Thoracic aorta (tissue), 2 donors: Measurements from ENCODE around the gene C2CD2L. TPM values are rescaled to one million over a fixed set of nuclear protein-coding genes. Genes with fewer than 3 reads are reported as not detected.
"Not testable (repeated sequence)": the region's sequence is repeated elsewhere in the genome, so short reads cannot be mapped to it uniquely, and the experiment has no call there.

Experiments used
- ATAC-seq: fragments of 150-250 bp; one replicate; pipeline ENCODE4 v1.8.0; 2017; ENCODE audit warnings: low read depth; ENCODE audit not compliant: insufficient number of reproducible peaks, low FRiP score
- DNase-seq: peaks from one replicate; pipeline ENCODE4 v3.0.0-alpha.2; 2020; ENCODE audit warnings: low spot score
- H3K27ac ChIP-seq, 2 donors: fragments of 200-600 bp; sonication (generic); 1 replicate in 1 of 2; 2 replicates in 1 of 2; pipeline ENCODE4 v1.5.1; 2016; ENCODE audit warnings: mild to moderate bottlenecking in 2 of 2, moderate library complexity in 2 of 2
- H3K27me3 ChIP-seq: fragments of 200-600 bp; sonication (generic); replicated peaks from 2 replicates; pipeline ENCODE4 v1.6.0; 2016; ENCODE audit warnings: mild to moderate bottlenecking; ENCODE audit not compliant: insufficient read depth
- H3K36me3 ChIP-seq: fragments of 200-600 bp; sonication (generic); one replicate; pipeline ENCODE4 v1.5.1; 2016
- H3K4me1 ChIP-seq, 2 donors: fragments of 200-600 bp; sonication (generic); 1 replicate in 1 of 2; 2 replicates in 1 of 2; pipeline versions ENCODE4 v1.5.1 to v1.6.0; 2016; ENCODE audit warnings: low read depth in 2 of 2, mild to moderate bottlenecking in 1 of 2; ENCODE audit not compliant: control insufficient read depth in 1 of 2
- H3K4me3 ChIP-seq: fragments of 200-600 bp; sonication (generic); 2 replicates; pipeline ENCODE4 v1.5.1; 2016; ENCODE audit warnings: mild to moderate bottlenecking
- H3K9me3 ChIP-seq: fragments of 200-600 bp; sonication (generic); 2 replicates; pipeline ENCODE4 v1.5.1; 2016
- CTCF ChIP-seq: fragments of 200-600 bp; sonication (generic); IDR thresholded peaks from one replicate; pipeline ENCODE4 v1.5.1; 2019; ENCODE audit warnings: antibody characterized with exemption
- total RNA-seq, 2 donors: library from RNA; depleted of rRNA; stranded (reverse); fragments of >200 nt; gene quantifications; one replicate each; pipeline versions ENCODE4 v1.1.0 to v1.2.3, GENCODE V29; 2016

Gene C2CD2L
- total RNA-seq, 2 donors from 2014 or later: 10.0 to 13.4 TPM

DNA sequence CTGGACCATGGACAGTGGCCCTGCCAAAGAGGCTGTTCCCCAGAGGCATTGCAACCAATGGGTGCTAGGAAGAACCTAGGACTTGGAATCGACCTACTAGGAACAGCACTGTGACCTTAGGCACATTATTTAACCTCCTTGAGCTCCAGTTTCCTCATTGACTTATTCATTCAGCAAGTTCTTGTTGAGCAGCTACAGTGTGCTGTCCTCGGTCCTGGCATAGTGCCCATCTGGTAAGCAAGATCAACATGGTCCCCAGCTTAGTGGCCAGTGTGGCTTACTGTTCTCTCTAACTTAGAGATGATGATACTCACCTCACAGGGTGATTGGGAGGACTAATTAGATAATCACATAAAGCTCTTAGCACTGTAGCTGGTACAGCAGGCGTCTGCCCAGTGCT lies 49.9 kb downstream of the C2CD2L start:
- no peak overlapping the region for H3K27ac ChIP-seq
- ATAC-seq (no peak), DNase-seq (no peak)
- no peaks in the 10 kb centered on the region for H3K4me1 ChIP-seq
- no peaks in the 10 kb centered on the region for H3K27me3 ChIP-seq
- H3K4me3 ChIP-seq: no peak overlapping the region
- no peaks in the 10 kb centered on the region for H3K36me3 ChIP-seq
- H3K9me3 ChIP-seq: no peaks in the 10 kb centered on the region
- no peak for TF ChIP-seq CTCF

GRCh38 chr11:119158467-119158866 lies 51.3 kb downstream of the C2CD2L start:
- no peak for TF ChIP-seq CTCF
- Histone ChIP-seq H3K27ac (no peak overlapping the region), H3K4me3 (no peak overlapping the region), H3K27me3 (no peaks in the 10 kb centered on the region), H3K36me3 (no peaks in the 10 kb centered on the region), H3K9me3 (no peaks in the 10 kb centered on the region), H3K4me1 (no peaks in the 10 kb centered on the region)
- DNase-seq (no peak), ATAC-seq (no peak)

- Histone ChIP-seq H3K27me3 (no peaks in the 10 kb centered on the region), H3K4me1 (no peaks in the 10 kb centered on the region), H3K36me3 (no peaks in the 10 kb centered on the region), H3K9me3 (no peaks in the 10 kb centered on the region), H3K27ac (no peak overlapping the region), H3K4me3 (no peak overlapping the region)
- TF ChIP-seq CTCF: no peak
- no peak for ATAC-seq
- no peak for DNase-seq
Observed at GRCh38 chr11:119160151-119160550, 53.0 kb downstream of the C2CD2L start.

- DNase-seq (no peak), ATAC-seq (no peak)
- Histone ChIP-seq H3K27ac (no peak overlapping the region), H3K4me1 (no peaks in the 10 kb centered on the region), H3K27me3 (no peaks in the 10 kb centered on the region), H3K9me3 (no peaks in the 10 kb centered on the region), H3K36me3 (no peaks in the 10 kb centered on the region), H3K4me3 (no peak overlapping the region)
- no peak for TF ChIP-seq CTCF
Observed at GRCh38 chr11:119161871-119162270, 54.7 kb downstream of the C2CD2L start.

- DNase-seq (no peak), ATAC-seq (no peak)
- Histone ChIP-seq H3K4me3 (no peak overlapping the region), H3K27ac (no peak overlapping the region), H3K27me3 (no peaks in the 10 kb centered on the region), H3K36me3 (no peaks in the 10 kb centered on the region), H3K4me1 (peaks cover 0 to 10% of the 10 kb centered on the region in 2 donors), H3K9me3 (no peaks in the 10 kb centered on the region)
- TF ChIP-seq CTCF: no peak
Observed at GRCh38 chr11:119166368-119167076, 59.4 kb downstream of the C2CD2L start.

GRCh38 chr11:119167077-119167458 lies 59.9 kb downstream of the C2CD2L start:
- not testable (repeated sequence) for H3K4me3 ChIP-seq, H3K27me3 ChIP-seq, H3K27ac ChIP-seq, H3K4me1 ChIP-seq, DNase-seq, ATAC-seq, H3K36me3 ChIP-seq, H3K9me3 ChIP-seq
